DOHH2 (cell line): ENCODE results near the gene CFAP43.

ENCODE experiments used
- EZH2phosphoT487 ChIP-seq: fragments of 200-600 bp; sonication (generic); IDR thresholded peaks from 2 replicates; pipeline ENCODE4 v1.6.1; 2017; ENCODE audit warnings: borderline replicate concordance, mild to moderate bottlenecking, antibody characterized with exemption, low read length, moderate library complexity, mixed read lengths
- TF ChIP-seq, protein P1 (sequence below): fragments of 200-600 bp; sonication (generic); IDR thresholded peaks from one replicate; pipeline ENCODE4 v1.5.1; 2014; ENCODE audit warnings: antibody characterized with exemption, mild to moderate bottlenecking, low read depth, low read length; ENCODE audit not compliant: poor library complexity, severe bottlenecking

DNA sequence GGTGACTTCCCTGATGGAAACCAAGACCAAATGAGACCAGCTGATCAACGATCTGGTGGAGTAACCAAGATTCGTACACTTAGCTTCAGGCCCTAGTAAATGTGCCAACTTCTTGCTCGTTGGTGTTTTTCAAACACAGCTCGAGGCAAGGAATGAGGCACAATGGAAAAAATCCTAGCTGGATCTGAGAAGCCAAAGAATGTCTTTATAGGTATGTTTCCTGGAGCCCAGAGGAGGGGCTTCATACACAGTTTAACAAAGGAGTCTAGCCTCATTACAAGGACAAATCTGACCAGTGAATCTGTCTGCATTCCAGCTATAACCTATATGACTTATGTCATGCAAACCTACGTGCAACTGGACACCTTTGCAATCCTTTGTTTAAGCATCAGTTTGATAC lies 150.2 kb downstream of the CFAP43 start:
- TF ChIP-seq, protein P1, sequence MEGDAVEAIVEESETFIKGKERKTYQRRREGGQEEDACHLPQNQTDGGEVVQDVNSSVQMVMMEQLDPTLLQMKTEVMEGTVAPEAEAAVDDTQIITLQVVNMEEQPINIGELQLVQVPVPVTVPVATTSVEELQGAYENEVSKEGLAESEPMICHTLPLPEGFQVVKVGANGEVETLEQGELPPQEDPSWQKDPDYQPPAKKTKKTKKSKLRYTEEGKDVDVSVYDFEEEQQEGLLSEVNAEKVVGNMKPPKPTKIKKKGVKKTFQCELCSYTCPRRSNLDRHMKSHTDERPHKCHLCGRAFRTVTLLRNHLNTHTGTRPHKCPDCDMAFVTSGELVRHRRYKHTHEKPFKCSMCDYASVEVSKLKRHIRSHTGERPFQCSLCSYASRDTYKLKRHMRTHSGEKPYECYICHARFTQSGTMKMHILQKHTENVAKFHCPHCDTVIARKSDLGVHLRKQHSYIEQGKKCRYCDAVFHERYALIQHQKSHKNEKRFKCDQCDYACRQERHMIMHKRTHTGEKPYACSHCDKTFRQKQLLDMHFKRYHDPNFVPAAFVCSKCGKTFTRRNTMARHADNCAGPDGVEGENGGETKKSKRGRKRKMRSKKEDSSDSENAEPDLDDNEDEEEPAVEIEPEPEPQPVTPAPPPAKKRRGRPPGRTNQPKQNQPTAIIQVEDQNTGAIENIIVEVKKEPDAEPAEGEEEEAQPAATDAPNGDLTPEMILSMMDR: no peak
- TF ChIP-seq EZH2phosphoT487: no peak
